ENCODE data around the gene AKAP1.

GRCh38 chr17:57040571-57040970 lies 44.5 kb upstream of the AKAP1 start:
- TF ChIP-seq CTCF (IDR thresholded peaks at IDR 0.05; ENCODE audit: low read depth, low read length) (no peak), MYC (IDR thresholded peaks at IDR 0.05; ENCODE audit: low read depth, low read length) (no peak), MAX (IDR thresholded peaks at IDR 0.05; ENCODE audit: low read depth, low read length) (no peak)

Measured in NB4 (cell line).